Amygdala (tissue), 56 donors: ENCODE data around the gene CBFA2T2.
"Not testable (repeated sequence)": the region's sequence is repeated elsewhere in the genome, so short reads cannot be mapped to it uniquely, and the experiment has no call there.

Experiments
- DNase-seq, 56 donors: peaks; one replicate each; lab custom pipeline; 2025; lab: John Stamatoyannopoulos, UW

Gene CBFA2T2

GRCh38 chr20:33568868-33569801 is 79.2 kb downstream of the CBFA2T2 start:
- no peak for DNase-seq

- no peak for DNase-seq
Measured at GRCh38 chr20:33569802-33570391, 80.0 kb downstream of the CBFA2T2 start.

DNA sequence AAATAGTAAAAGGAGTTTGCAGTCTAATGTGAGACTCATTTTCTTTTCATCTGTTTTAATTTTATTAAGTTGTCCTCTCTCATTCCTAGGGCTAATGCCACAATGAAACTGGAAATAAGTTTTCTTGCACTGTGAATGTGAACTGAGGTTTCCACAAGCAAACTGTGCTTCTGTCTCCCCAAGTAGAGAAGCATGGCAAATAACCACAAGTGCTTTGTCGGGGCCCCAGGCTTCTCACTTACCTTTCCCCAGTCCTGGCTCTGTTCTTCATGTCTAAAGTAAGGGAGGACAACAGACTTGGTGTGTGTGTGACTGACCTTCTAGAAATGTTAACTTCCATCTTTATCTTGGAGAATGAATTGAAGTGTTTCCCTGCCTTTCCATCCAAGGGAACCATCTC is 80.8 kb downstream of the CBFA2T2 start:
- no peak for DNase-seq

GRCh38 chr20:33573268-33573667 is 83.4 kb downstream of the CBFA2T2 start:
- DNase-seq, result not testable (repeated sequence)

- no peak for DNase-seq
Measured at GRCh38 chr20:33575282-33575681, 85.4 kb downstream of the CBFA2T2 start.

- DNase-seq, result peak in 23 of 56 donors; percentile 2 to 63 (median 19)
Measured at GRCh38 chr20:33576432-33577125, 86.7 kb downstream of the CBFA2T2 start.

- no peak for DNase-seq
Measured at GRCh38 chr20:33578510-33578909, 88.6 kb downstream of the CBFA2T2 start.

GRCh38 chr20:33583143-33583542 is 93.2 kb downstream of the CBFA2T2 start:
- no peak for DNase-seq

DNA sequence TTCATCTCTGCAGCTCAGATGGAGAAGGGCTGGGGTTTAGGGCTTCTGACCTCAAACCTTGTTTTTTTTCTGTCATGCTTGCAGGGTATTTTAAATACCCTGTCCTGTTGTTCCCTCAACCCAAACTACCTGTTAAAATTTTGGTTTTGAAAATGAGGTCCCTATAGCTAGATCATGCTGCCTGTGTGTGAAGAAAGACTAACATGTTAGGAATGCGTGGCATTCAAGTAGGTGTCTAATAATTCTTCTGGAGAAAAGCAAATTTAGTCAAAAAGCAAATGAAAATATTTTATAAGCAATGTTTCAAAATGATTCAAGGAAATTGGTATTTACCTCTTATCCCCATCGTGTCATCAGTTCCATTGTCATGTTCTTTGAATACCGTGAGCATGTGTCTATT is 95.1 kb downstream of the CBFA2T2 start:
- no peak for DNase-seq

DNA sequence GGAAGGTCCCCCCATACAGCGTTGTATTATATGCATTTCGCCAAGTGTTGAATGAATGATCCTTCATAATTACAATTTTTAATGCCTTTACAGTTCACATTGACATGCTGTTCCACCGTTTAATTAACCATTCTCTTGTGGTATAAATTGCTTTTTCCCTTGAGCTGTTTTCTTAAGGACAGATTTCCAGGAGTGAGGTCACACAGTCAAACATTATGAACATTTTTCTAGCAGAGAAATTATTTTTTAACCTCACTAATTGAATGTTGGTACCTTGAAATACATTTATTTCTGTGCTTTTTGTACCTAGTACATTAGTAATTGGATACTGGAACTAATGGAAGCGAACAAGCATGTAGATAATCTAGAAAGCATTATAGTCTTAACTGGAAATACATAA is 95.5 kb downstream of the CBFA2T2 start:
- DNase-seq, result no peak

GRCh38 chr20:33589059-33589458 is 99.2 kb downstream of the CBFA2T2 start:
- DNase-seq, result no peak

DNA sequence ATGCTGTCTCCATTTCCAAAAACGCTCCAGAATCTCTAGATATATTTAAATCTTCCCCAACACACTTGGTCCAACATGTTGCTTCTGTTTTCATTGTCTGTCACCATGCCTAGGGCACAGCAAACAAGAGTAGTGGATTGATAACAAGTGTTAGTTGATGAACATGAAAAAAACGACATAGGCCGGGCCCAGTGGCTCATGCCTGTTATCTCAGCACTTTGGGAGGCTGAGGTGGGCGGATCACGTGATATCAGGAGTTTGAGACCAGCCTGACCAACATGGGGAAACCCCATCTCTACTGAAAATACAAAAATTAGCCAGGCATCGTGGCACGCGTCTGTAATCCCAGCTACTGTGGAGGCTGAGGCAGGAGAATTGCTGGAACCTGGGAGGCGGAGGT is 102.0 kb downstream of the CBFA2T2 start:
- not testable (repeated sequence) for DNase-seq

- no peak for DNase-seq
Measured at GRCh38 chr20:33594743-33595142, 104.8 kb downstream of the CBFA2T2 start.

DNA sequence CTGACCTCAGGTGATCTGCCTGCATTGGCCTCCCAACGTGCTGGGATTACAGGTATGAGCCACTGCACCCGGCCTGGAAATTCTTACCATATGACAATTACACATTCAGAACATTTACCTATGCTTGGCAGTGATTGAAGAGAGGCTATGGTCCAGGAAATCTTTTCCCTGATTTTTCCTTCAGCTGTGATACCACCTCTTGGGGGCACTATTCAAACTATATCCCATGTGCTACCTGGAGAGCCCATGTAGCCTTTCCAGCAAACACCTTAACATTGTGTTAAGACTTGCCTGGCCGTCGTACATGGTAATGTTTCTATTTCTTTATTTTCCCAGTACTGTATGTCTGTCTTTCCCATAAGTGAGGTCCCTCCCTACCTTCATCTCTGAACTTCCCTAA is 110.5 kb downstream of the CBFA2T2 start:
- DNase-seq, result no peak

GRCh38 chr20:33600981-33601380 is 111.1 kb downstream of the CBFA2T2 start:
- no peak for DNase-seq

DNA sequence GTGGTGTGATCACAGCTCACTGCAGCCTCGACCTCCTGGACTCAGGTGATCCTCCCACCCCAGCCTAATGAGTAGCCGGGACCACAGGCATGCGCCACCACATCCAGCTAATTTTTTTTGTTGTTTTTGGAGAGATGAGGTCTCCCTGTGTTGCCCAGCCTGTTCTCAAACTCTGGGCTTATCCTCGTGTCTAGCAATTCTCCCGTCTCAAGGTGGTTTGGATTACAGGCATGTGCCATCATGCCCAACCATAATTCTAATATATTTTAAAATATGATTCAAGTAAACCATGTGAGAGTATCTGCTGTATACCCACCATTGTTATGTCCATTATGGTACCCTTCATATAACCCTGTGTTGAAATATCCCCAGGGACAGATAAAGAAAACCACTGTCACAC is 112.0 kb downstream of the CBFA2T2 start:
- no peak for DNase-seq

- no peak for DNase-seq
Measured at GRCh38 chr20:33602826-33603590, 113.1 kb downstream of the CBFA2T2 start.

- DNase-seq, result peak in 4 of 56 donors; percentile 1 to 24 (median 7)
Measured at GRCh38 chr20:33604084-33604990, 114.4 kb downstream of the CBFA2T2 start.

DNA sequence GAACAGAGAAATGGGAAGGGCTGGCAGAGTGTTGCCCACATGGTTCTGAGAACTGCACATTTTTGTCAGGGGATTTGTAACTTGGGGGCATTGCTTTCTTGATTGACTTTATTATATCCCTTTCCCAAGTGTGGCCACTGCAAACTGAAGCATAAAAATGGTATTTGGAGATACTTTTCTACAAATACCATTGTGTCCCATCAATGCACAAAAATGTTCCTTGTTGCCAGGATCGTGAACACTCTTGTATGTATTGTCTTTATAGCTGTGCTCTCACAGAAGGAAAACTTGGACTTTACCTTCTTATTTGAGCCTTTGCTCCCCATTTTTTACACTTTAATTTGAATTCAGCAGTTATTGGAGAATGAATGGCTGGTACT is 115.1 kb downstream of the CBFA2T2 start:
- no peak for DNase-seq
